ENCODE data around the gene OSTN.

The OSTN gene

DNA sequence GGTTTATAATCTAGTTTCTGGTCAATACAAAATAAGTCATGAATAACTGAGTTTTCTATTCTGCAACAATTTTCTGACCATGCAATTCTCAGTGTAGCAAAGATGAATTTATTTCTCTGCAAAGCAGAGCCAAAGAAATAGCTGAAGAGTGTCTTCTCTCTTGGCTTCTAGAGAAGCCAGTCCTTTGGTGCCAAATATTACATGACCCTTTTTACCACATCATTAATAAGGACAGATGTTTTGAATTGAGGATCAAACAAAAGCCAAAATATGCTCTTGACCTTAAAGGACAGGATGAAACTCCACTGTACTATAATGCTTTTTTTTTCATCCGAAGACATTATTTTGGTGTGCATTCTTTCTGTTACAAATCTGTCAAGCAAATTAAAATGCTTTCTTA, 40.2 kb upstream of the OSTN start (continued):
- TF ChIP-seq, protein P1, sequence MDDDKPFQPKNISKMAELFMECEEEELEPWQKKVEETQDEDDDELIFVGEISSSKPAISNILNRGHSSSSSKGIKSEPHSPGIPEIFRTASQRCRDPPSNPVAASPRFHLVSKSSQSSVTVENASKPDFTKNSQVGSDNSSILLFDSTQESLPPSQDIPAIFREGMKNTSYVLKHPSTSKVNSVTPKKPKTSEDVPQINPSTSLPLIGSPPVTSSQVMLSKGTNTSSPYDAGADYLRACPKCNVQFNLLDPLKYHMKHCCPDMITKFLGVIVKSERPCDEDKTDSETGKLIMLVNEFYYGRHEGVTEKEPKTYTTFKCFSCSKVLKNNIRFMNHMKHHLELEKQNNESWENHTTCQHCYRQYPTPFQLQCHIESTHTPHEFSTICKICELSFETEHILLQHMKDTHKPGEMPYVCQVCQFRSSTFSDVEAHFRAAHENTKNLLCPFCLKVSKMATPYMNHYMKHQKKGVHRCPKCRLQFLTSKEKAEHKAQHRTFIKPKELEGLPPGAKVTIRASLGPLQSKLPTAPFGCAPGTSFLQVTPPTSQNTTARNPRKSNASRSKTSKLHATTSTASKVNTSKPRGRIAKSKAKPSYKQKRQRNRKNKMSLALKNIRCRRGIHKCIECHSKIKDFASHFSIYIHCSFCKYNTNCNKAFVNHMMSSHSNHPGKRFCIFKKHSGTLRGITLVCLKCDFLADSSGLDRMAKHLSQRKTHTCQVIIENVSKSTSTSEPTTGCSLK (tag by site-specific recombination; IDR thresholded peaks at IDR 0.05): no peak
- TF ChIP-seq, protein P2, sequence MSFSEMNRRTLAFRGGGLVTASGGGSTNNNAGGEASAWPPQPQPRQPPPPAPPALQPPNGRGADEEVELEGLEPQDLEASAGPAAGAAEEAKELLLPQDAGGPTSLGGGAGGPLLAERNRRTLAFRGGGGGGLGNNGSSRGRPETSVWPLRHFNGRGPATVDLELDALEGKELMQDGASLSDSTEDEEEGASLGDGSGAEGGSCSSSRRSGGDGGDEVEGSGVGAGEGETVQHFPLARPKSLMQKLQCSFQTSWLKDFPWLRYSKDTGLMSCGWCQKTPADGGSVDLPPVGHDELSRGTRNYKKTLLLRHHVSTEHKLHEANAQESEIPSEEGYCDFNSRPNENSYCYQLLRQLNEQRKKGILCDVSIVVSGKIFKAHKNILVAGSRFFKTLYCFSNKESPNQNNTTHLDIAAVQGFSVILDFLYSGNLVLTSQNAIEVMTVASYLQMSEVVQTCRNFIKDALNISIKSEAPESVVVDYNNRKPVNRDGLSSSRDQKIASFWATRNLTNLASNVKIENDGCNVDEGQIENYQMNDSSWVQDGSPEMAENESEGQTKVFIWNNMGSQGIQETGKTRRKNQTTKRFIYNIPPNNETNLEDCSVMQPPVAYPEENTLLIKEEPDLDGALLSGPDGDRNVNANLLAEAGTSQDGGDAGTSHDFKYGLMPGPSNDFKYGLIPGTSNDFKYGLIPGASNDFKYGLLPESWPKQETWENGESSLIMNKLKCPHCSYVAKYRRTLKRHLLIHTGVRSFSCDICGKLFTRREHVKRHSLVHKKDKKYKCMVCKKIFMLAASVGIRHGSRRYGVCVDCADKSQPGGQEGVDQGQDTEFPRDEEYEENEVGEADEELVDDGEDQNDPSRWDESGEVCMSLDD (tag by site-specific recombination; IDR thresholded peaks at IDR 0.05): no peak

DNA sequence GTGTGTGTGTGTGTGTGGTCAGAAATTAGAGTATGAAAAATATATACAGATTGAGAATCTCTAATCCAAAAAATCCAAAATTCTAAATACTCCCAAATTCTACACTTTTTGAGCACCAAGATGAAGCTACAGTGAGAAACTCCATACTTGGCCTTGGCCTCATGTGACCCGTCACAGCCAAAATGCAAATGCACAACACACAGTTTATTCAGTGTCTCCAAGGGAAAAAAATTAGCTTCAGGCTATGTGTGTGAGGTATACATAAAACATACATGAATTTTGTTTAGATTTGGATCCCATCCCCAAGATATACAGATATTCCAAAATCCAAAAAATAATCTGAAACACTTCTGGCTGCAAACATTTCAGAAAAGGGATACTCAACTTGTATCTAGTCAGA, 33.2 kb upstream of the OSTN start:
- CTCF ChIA-PET: interaction anchor here (0.8 kb wide), 1 partner anchor 114 kb away, joined by 3 read pairs; no protein-coding TSS in a partner anchor
- Histone ChIP-seq H3K27ac (ENCODE audit: extremely low read depth, low read depth, low read length) (no peak overlapping the region), H3K9me3 (ENCODE audit: control insufficient read depth, insufficient read depth, low read depth, low read length) (no peaks in the 10 kb centered on the region), H3K4me1 (ENCODE audit: control insufficient read depth, insufficient read depth, low read length) (no peaks in the 10 kb centered on the region), H3K4me3 (ENCODE audit: low read depth, low read length) (no peak overlapping the region), H3K36me3 (ENCODE audit: control insufficient read depth in 2 of 2, insufficient read depth in 1 of 2, low read length in 2 of 2) (no peaks in the 10 kb centered on the region)
- TF ChIP-seq, protein P3, sequence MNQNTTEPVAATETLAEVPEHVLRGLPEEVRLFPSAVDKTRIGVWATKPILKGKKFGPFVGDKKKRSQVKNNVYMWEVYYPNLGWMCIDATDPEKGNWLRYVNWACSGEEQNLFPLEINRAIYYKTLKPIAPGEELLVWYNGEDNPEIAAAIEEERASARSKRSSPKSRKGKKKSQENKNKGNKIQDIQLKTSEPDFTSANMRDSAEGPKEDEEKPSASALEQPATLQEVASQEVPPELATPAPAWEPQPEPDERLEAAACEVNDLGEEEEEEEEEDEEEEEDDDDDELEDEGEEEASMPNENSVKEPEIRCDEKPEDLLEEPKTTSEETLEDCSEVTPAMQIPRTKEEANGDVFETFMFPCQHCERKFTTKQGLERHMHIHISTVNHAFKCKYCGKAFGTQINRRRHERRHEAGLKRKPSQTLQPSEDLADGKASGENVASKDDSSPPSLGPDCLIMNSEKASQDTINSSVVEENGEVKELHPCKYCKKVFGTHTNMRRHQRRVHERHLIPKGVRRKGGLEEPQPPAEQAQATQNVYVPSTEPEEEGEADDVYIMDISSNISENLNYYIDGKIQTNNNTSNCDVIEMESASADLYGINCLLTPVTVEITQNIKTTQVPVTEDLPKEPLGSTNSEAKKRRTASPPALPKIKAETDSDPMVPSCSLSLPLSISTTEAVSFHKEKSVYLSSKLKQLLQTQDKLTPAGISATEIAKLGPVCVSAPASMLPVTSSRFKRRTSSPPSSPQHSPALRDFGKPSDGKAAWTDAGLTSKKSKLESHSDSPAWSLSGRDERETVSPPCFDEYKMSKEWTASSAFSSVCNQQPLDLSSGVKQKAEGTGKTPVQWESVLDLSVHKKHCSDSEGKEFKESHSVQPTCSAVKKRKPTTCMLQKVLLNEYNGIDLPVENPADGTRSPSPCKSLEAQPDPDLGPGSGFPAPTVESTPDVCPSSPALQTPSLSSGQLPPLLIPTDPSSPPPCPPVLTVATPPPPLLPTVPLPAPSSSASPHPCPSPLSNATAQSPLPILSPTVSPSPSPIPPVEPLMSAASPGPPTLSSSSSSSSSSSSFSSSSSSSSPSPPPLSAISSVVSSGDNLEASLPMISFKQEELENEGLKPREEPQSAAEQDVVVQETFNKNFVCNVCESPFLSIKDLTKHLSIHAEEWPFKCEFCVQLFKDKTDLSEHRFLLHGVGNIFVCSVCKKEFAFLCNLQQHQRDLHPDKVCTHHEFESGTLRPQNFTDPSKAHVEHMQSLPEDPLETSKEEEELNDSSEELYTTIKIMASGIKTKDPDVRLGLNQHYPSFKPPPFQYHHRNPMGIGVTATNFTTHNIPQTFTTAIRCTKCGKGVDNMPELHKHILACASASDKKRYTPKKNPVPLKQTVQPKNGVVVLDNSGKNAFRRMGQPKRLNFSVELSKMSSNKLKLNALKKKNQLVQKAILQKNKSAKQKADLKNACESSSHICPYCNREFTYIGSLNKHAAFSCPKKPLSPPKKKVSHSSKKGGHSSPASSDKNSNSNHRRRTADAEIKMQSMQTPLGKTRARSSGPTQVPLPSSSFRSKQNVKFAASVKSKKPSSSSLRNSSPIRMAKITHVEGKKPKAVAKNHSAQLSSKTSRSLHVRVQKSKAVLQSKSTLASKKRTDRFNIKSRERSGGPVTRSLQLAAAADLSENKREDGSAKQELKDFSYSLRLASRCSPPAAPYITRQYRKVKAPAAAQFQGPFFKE (tag by site-specific recombination; IDR thresholded peaks at IDR 0.05; ENCODE audit: borderline replicate concordance): no peak
- TF ChIP-seq GLIS1 (tag by site-specific recombination; IDR thresholded peaks at IDR 0.05) (no peak), MYNN (tag by site-specific recombination; IDR thresholded peaks at IDR 0.05; ENCODE audit: borderline replicate concordance) (no peak), KLF10 (tag by site-specific recombination; IDR thresholded peaks at IDR 0.05) (no peak), ZNF391 (tag by site-specific recombination; IDR thresholded peaks at IDR 0.05; ENCODE audit: borderline replicate concordance, low read depth) (no peak), ZFHX2 (tag by site-specific recombination; conservative IDR thresholded peaks at IDR 0.05) (no peak), KLF9 (tag by site-specific recombination; IDR thresholded peaks at IDR 0.05; ENCODE audit: low read depth) (no peak), ZNF341 (tag by site-specific recombination; IDR thresholded peaks at IDR 0.05; ENCODE audit: low read depth) (no peak), ZNF175 (tag by site-specific recombination; IDR thresholded peaks at IDR 0.05) (no peak)
- TF ChIP-seq, protein P4, sequence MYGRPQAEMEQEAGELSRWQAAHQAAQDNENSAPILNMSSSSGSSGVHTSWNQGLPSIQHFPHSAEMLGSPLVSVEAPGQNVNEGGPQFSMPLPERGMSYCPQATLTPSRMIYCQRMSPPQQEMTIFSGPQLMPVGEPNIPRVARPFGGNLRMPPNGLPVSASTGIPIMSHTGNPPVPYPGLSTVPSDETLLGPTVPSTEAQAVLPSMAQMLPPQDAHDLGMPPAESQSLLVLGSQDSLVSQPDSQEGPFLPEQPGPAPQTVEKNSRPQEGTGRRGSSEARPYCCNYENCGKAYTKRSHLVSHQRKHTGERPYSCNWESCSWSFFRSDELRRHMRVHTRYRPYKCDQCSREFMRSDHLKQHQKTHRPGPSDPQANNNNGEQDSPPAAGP (tag by site-specific recombination; IDR thresholded peaks at IDR 0.05): no peak
- TF ChIP-seq, protein P5, sequence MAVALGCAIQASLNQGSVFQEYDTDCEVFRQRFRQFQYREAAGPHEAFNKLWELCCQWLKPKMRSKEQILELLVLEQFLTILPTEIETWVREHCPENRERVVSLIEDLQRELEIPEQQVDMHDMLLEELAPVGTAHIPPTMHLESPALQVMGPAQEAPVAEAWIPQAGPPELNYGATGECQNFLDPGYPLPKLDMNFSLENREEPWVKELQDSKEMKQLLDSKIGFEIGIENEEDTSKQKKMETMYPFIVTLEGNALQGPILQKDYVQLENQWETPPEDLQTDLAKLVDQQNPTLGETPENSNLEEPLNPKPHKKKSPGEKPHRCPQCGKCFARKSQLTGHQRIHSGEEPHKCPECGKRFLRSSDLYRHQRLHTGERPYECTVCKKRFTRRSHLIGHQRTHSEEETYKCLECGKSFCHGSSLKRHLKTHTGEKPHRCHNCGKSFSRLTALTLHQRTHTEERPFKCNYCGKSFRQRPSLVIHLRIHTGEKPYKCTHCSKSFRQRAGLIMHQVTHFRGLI (tag by site-specific recombination; IDR thresholded peaks at IDR 0.05): no peak
- POLR2A ChIA-PET: no interaction called here
